ENCODE measurements around the gene DNPEP. TPM values are rescaled to one million over a fixed set of nuclear protein-coding genes. Genes with fewer than 3 reads are reported as not detected.

DNPEP gene
- total and polyA plus RNA-seq, 2 of the 8 experiments (the other 6 are each of a cell fraction or from before 2014, with no cell fraction given) = 59.8 to 109 TPM

DNA sequence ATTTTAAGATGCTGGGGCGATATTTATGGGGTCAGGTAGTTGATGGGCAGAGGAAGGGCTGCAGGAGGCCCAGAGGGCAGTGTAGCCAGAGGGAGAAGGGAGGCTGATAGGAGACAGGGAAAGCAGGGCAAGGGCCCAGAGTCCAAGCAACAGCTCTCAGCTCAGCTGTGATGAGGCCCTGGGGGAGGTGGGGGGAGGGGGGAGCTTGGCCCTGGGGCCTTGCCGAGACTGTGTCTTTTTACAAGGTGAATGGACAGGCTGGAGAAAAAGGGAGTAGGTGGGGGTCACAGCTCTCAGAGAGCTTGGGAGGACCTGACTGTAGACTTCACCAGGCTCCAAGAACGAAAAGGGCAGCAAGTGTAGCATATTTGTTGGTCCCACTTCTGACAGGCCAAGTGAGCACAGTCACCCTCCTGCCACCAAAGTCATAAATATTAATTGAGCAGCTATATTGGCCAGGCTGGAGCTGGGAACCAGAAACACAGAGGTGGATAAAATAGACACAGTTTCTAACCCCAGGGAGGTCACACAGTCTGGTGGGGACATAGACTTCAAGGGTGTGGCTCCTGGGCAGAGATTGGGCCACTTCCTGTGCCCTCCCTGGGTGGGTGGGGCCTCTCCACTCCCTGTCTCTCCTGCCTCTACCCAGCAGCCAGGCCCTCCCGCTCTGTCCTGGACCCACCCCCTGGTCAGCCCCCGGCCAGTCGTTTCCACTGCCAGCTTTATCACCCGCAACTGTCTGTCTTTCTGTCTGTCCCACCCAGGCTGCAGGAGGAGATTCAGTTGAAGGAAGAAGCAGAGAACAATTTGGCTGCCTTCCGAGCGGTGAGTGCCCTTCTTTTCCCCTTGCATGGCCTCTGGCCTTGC, 31.9 kb upstream of the DNPEP start (continued):
- no peak for TF ChIP-seq CHD7 (IDR thresholded peaks at IDR 0.05; ENCODE audit: insufficient replicate concordance, low read length)
- TF ChIP-seq EZH2 (IDR thresholded peaks at IDR 0.05; ENCODE audit: low read depth, low read length, severe bottlenecking) = no peak
- TF ChIP-seq BRCA1 (IDR thresholded peaks at IDR 0.05; ENCODE audit: low read depth, low read length) = no peak

Measured in H1 (cell line).